ENCODE measurements around the gene GALNT1.

GALNT1 gene

GRCh38 chr18:35578481-35578880, 3.1 kb upstream of the GALNT1 start:
- TF ChIP-seq POLR2A (IDR thresholded peaks at IDR 0.05; ENCODE audit: extremely low read depth, insufficient read length) (no peak), MYC (IDR thresholded peaks at IDR 0.05; ENCODE audit: low read depth, low read length) (no peak)
- no peak overlapping the region for H3K4me3 ChIP-seq (ENCODE audit: low read depth, low read length)
- DNase-seq (ENCODE audit: low read depth) = no peak

GRCh38 chr18:35578936-35579335, 2.6 kb upstream of the GALNT1 start:
- DNase-seq (ENCODE audit: low read depth) = no peak
- H3K4me3 ChIP-seq (ENCODE audit: low read depth, low read length) = no peak overlapping the region
- no peak for TF ChIP-seq MYC (IDR thresholded peaks at IDR 0.05; ENCODE audit: low read depth, low read length)
- no peak for TF ChIP-seq MAX (IDR thresholded peaks at IDR 0.05; ENCODE audit: low read depth, low read length)
- TF ChIP-seq CTCF (IDR thresholded peaks at IDR 0.05; ENCODE audit: low read depth, low read length) = no peak
- TF ChIP-seq POLR2A (IDR thresholded peaks at IDR 0.05; ENCODE audit: extremely low read depth, insufficient read length) = no peak

- DNase-seq (ENCODE audit: low read depth) = peak; percentile 77
- peak overlapping the region; percentile 54 for H3K4me3 ChIP-seq (ENCODE audit: low read depth, low read length)
- TF ChIP-seq MAX (IDR thresholded peaks at IDR 0.05; ENCODE audit: low read depth, low read length) (no peak), MYC (IDR thresholded peaks at IDR 0.05; ENCODE audit: low read depth, low read length) (no peak), POLR2A (IDR thresholded peaks at IDR 0.05; ENCODE audit: extremely low read depth, insufficient read length) (no peak), CTCF (IDR thresholded peaks at IDR 0.05; ENCODE audit: low read depth, low read length) (no peak)
Measured at GRCh38 chr18:35580701-35581539, 620 bp upstream of the GALNT1 start.

- no peak for TF ChIP-seq MYC (IDR thresholded peaks at IDR 0.05; ENCODE audit: low read depth, low read length)
- TF ChIP-seq CTCF (IDR thresholded peaks at IDR 0.05; ENCODE audit: low read depth, low read length) = no peak
- no peak for TF ChIP-seq POLR2A (IDR thresholded peaks at IDR 0.05; ENCODE audit: extremely low read depth, insufficient read length)
- no peak for TF ChIP-seq MAX (IDR thresholded peaks at IDR 0.05; ENCODE audit: low read depth, low read length)
Measured at GRCh38 chr18:35581898-35582641, 530 bp downstream of the GALNT1 start.

GRCh38 chr18:35582899-35583558, 1.5 kb downstream of the GALNT1 start:
- DNase-seq (ENCODE audit: low read depth) = peak; percentile 12
- peak overlapping the region; percentile 74 for H3K4me3 ChIP-seq (ENCODE audit: low read depth, low read length)
- TF ChIP-seq POLR2A (IDR thresholded peaks at IDR 0.05; ENCODE audit: extremely low read depth, insufficient read length) (no peak), MYC (IDR thresholded peaks at IDR 0.05; ENCODE audit: low read depth, low read length) (no peak), MAX (IDR thresholded peaks at IDR 0.05; ENCODE audit: low read depth, low read length) (no peak), CTCF (IDR thresholded peaks at IDR 0.05; ENCODE audit: low read depth, low read length) (no peak)

More at GRCh38 chr18:35581898-35582641, 530 bp downstream of the GALNT1 start:
- peak overlapping the region; percentile 74 for H3K4me3 ChIP-seq (ENCODE audit: low read depth, low read length)
- peak; percentile 47 for DNase-seq (ENCODE audit: low read depth)
